HCT116 (cell line): ENCODE results near the gene UPK3BL2.
"Not testable (repeated sequence)": the region's sequence is repeated elsewhere in the genome, so short reads cannot be mapped to it uniquely, and the experiment has no call there.

Experiments used
- POLR2A ChIP-seq: IDR thresholded peaks from 2 replicates; pipeline ENCODE4 v1.7.0; 2011; ENCODE audit warnings: borderline replicate concordance; ENCODE audit not compliant: insufficient read depth, insufficient read length; ENCODE audit errors: extremely low read depth
- TF ChIP-seq, protein P1 (sequence below), 3 experiments: fragments of 200-600 bp in 1 of 3; sonication (generic) in 1 of 3; IDR thresholded peaks in 2 of 3; conservative IDR thresholded peaks in 1 of 3; 2 replicates each; pipeline ENCODE4 v1.5.1; 2012 to 2017; ENCODE audit warnings: low read depth in 2 of 3, low read length in 2 of 3, antibody characterized with exemption in 1 of 3, borderline replicate concordance in 1 of 3, control low read depth in 1 of 3, mild to moderate bottlenecking in 1 of 3, mixed read lengths in 1 of 3, mixed run types in 1 of 3, moderate library complexity in 1 of 3; ENCODE audit not compliant: insufficient read depth in 1 of 3

DNA sequence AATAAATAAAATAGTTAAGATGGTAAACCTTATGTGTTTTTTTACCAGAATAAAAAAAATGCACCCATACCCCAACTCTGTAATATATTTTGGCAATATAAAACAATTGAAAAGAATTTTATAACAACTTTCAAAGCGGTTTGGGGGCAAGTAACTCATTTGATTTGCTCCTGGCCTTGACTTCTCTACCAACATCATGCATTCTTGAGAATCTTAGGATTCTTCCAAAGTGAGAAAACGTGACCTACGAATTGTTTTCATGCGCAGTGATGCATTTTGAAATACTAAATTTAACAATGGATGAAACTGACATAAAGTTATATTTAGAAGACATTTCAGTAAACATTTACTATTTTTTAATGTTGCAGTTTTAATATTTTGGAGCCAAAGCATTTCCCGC is 22.7 kb downstream of the UPK3BL2 start:
- TF ChIP-seq, protein P1, sequence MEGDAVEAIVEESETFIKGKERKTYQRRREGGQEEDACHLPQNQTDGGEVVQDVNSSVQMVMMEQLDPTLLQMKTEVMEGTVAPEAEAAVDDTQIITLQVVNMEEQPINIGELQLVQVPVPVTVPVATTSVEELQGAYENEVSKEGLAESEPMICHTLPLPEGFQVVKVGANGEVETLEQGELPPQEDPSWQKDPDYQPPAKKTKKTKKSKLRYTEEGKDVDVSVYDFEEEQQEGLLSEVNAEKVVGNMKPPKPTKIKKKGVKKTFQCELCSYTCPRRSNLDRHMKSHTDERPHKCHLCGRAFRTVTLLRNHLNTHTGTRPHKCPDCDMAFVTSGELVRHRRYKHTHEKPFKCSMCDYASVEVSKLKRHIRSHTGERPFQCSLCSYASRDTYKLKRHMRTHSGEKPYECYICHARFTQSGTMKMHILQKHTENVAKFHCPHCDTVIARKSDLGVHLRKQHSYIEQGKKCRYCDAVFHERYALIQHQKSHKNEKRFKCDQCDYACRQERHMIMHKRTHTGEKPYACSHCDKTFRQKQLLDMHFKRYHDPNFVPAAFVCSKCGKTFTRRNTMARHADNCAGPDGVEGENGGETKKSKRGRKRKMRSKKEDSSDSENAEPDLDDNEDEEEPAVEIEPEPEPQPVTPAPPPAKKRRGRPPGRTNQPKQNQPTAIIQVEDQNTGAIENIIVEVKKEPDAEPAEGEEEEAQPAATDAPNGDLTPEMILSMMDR (IDR thresholded peaks at IDR 0.05 in 2 of 3, conservative IDR thresholded peaks at IDR 0.05 in 1 of 3; ENCODE audit: borderline replicate concordance in 1 of 3, insufficient read depth in 1 of 3, low read depth in 2 of 3, low read length in 2 of 3): not testable (repeated sequence)
- TF ChIP-seq POLR2A: not testable (repeated sequence)
